Activated naive CD4-positive, alpha-beta T cell treated with anti-CD3 and anti-CD28 coated beads for 36 hours (primary cell): ENCODE data around the gene PTS. TPM values are rescaled to one million over a fixed set of nuclear protein-coding genes. Genes with fewer than 3 reads are reported as not detected.
A peak's percentile ranks its signal among the peaks of the same experiment; 100 is the strongest.

Experiments
- CTCF ChIA-PET: fragments of 350-600 bp; sonication (Branson Sonifier 250); formaldehyde crosslinking; loops from one replicate; lab custom pipeline; 2021; ENCODE audit warnings: antibody characterized with exemption; lab: Charles Lee
- DNase-seq: peaks from one replicate; pipeline ENCODE4 v3.0.0-alpha.2; 2020
- H3K27ac Mint-ChIP-seq: one replicate; pipeline ENCODE4 v1.8.0; 2021; ENCODE audit warnings: mild to moderate bottlenecking, mixed read lengths
- H3K27me3 Mint-ChIP-seq: one replicate; pipeline ENCODE4 v1.8.0; 2021; ENCODE audit warnings: low read depth, mixed read lengths
- H3K36me3 Mint-ChIP-seq: one replicate; pipeline ENCODE4 v1.8.0; 2021; ENCODE audit warnings: low read depth, mixed read lengths
- H3K4me1 Mint-ChIP-seq: one replicate; pipeline ENCODE4 v1.8.0; 2021; ENCODE audit warnings: low read depth, mixed read lengths
- H3K4me3 Mint-ChIP-seq: one replicate; pipeline ENCODE4 v1.8.0; 2021; ENCODE audit warnings: mild to moderate bottlenecking, moderate library complexity, mixed read lengths
- H3K9me3 Mint-ChIP-seq: one replicate; pipeline ENCODE4 v1.8.0; 2021; ENCODE audit warnings: mixed read lengths
- intact Hi-C: fragments of 100-400 bp; cut with micrococcal nuclease; formaldehyde crosslinking; loops from one replicate; pipeline ENCODE4 v1.15.1; 2023
- total RNA-seq, 2 experiments: library from RNA; stranded (reverse); gene quantifications; one replicate each; pipeline ENCODE4 v1.2.3, GENCODE V29; 2021

Gene PTS
- total RNA-seq, 2 experiments from 2014 or later: 34.6 to 39.0 TPM

- CTCF ChIA-PET: interaction anchor here (0.7 to 0.8 kb wide), 2 partner anchors 16 to 80 kb away, joined by 3 to 6 read pairs; no protein-coding TSS in a partner anchor
- intact Hi-C loops: no loop called here
- no peaks in the 10 kb centered on the region for H3K27me3 Mint-ChIP-seq
Measured at GRCh38 chr11:112200252-112200651, 26.0 kb upstream of the PTS start.

DNA sequence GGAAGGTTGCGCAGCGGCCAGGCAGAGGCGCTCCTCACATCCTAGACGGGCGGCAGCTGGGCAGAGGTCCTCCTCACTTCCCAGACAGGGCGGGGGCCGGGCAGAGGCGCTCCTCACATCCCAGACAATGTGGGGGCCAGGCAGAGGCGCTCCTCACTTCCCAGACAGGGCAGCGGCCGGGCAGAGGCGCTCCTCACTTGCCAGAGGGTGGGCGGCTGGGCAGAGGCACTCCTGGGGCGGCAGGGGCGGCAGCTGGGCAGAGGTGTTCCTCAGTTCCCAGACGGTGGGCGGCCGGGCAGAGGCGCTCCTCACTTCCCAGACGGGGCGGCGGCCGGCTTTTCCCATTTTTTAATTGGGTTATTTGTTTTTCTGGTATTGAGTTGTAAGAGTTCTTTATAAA, 20.2 kb upstream of the PTS start:
- CTCF ChIA-PET: interaction anchor here (0.6 kb wide), 1 partner anchor 602 kb away, joined by 3 read pairs; no protein-coding TSS in a partner anchor
- DNase-seq: no peak
- H3K36me3 Mint-ChIP-seq: no peaks in the 10 kb centered on the region
- H3K4me3 Mint-ChIP-seq: no peak overlapping the region
- H3K27me3 Mint-ChIP-seq: peaks cover 2% of the 10 kb centered on the region
- intact Hi-C loops: no loop called here
- H3K9me3 Mint-ChIP-seq: no peaks in the 10 kb centered on the region
- no peaks in the 10 kb centered on the region for H3K4me1 Mint-ChIP-seq
- no peak overlapping the region for H3K27ac Mint-ChIP-seq

More at GRCh38 chr11:112200252-112200651, 26.0 kb upstream of the PTS start:
- Mint-ChIP-seq H3K4me3 (no peak overlapping the region), H3K27ac (no peak overlapping the region), H3K4me1 (no peaks in the 10 kb centered on the region), H3K36me3 (peaks cover 1% of the 10 kb centered on the region), H3K9me3 (no peaks in the 10 kb centered on the region)
- no peak for DNase-seq

GRCh38 chr11:112210890-112211289, 15.3 kb upstream of the PTS start:
- H3K4me3 Mint-ChIP-seq: no peak overlapping the region
- H3K36me3 Mint-ChIP-seq: no peaks in the 10 kb centered on the region
- H3K9me3 Mint-ChIP-seq: no peaks in the 10 kb centered on the region
- peaks cover 5% of the 10 kb centered on the region for H3K4me1 Mint-ChIP-seq
- intact Hi-C loops: no loop called here
- peaks cover 2% of the 10 kb centered on the region for H3K27me3 Mint-ChIP-seq
- CTCF ChIA-PET: no interaction called here
- H3K27ac Mint-ChIP-seq: no peak overlapping the region
- no peak for DNase-seq

- no peaks in the 10 kb centered on the region for H3K36me3 Mint-ChIP-seq
Measured at GRCh38 chr11:112211536-112211935, 14.7 kb upstream of the PTS start.

DNA sequence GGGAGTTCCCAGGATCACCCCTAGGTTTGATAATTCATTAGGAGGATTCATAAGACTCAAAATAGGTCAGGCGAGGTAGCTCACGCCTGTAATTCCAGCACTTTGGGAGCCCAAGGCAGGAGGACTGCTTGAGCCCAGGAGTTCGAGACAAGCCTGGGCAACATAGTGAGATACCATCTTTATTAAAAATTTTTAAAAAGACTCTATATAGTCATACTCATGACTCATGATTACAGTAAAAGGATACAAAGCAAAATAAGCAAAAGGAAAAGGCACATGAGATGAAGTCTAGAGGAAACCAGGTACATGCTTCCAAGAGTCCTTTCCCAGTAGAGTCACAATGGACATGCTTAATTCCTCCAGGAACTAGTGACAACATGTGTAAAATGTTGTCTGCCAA, 13.9 kb upstream of the PTS start:
- no peaks in the 10 kb centered on the region for H3K9me3 Mint-ChIP-seq
- DNase-seq: no peak
- H3K4me3 Mint-ChIP-seq: no peak overlapping the region
- H3K36me3 Mint-ChIP-seq: no peaks in the 10 kb centered on the region
- CTCF ChIA-PET: interaction anchor here (0.6 kb wide), 2 partner anchors 46 to 67 kb away, joined by 4 read pairs; no protein-coding TSS in a partner anchor
- H3K27me3 Mint-ChIP-seq: no peaks in the 10 kb centered on the region
- H3K27ac Mint-ChIP-seq: no peak overlapping the region
- peaks cover 5% of the 10 kb centered on the region for H3K4me1 Mint-ChIP-seq
- intact Hi-C loops: no loop called here

More at GRCh38 chr11:112211536-112211935, 14.7 kb upstream of the PTS start:
- no peak overlapping the region for H3K4me3 Mint-ChIP-seq
- CTCF ChIA-PET: interaction anchor here (0.7 kb wide), 1 partner anchor 624 kb away, joined by 3 read pairs; no protein-coding TSS in a partner anchor
- H3K9me3 Mint-ChIP-seq: no peaks in the 10 kb centered on the region
- peaks cover 5% of the 10 kb centered on the region for H3K4me1 Mint-ChIP-seq
- no peak for DNase-seq
- peaks cover 2% of the 10 kb centered on the region for H3K27me3 Mint-ChIP-seq
- intact Hi-C loops: no loop called here
- no peak overlapping the region for H3K27ac Mint-ChIP-seq

DNA sequence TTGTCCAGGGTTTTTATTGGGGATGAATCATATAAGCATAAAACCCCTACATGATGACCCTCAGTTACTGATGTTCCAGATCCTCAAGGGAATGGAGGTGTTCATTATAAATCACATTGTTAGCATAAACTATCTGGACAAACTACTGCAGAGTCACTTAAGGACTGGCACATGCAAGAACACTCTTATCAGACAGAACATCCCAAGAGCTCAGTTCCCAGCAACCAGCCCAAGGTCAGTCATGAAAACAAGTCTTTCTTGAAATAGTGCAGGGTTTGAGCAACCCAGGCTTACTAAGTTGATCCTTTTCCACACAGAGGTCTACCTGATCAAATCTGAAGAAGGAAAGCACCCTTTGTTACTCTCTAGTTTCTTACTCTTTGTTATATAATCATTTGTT, 13.5 kb upstream of the PTS start:
- Mint-ChIP-seq H3K9me3 (no peaks in the 10 kb centered on the region), H3K27ac (no peak overlapping the region), H3K27me3 (no peaks in the 10 kb centered on the region), H3K4me3 (no peak overlapping the region), H3K4me1 (peaks cover 5% of the 10 kb centered on the region), H3K36me3 (no peaks in the 10 kb centered on the region)
- CTCF ChIA-PET: interaction anchor here (0.6 kb wide), 1 partner anchor 46 kb away, joined by 4 read pairs; no protein-coding TSS in a partner anchor
- intact Hi-C loops: no loop called here
- DNase-seq: no peak

DNA sequence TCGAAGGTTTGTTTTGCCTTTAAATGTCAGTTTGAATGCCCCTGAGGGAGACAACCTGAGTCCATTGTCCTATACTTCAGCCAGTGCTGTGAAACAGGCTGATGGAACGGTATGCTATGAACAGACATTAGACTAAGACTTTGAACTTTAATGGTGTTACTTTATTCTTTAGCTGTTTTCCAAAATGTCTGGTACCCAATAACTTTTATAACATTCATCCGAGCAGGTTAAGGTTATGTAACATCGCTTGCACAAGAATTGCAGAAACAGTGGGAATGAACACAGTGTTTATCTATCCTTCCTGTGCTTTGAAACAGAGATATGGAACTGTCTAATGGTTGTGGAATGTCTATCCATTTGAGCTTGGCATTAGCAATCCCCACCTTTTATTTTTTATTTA, 12.5 kb upstream of the PTS start:
- intact Hi-C loops: no loop called here
- no peaks in the 10 kb centered on the region for H3K9me3 Mint-ChIP-seq
- H3K4me3 Mint-ChIP-seq: no peak overlapping the region
- CTCF ChIA-PET: interaction anchor here (1.1 to 3.2 kb wide), 2 partner anchors 10 to 67 kb away, joined by 3 to 33 read pairs; no protein-coding TSS in a partner anchor
- H3K27ac Mint-ChIP-seq: no peak overlapping the region
- peaks cover 5% of the 10 kb centered on the region for H3K4me1 Mint-ChIP-seq
- H3K27me3 Mint-ChIP-seq: no peaks in the 10 kb centered on the region
- DNase-seq: no peak
- no peaks in the 10 kb centered on the region for H3K36me3 Mint-ChIP-seq

DNA sequence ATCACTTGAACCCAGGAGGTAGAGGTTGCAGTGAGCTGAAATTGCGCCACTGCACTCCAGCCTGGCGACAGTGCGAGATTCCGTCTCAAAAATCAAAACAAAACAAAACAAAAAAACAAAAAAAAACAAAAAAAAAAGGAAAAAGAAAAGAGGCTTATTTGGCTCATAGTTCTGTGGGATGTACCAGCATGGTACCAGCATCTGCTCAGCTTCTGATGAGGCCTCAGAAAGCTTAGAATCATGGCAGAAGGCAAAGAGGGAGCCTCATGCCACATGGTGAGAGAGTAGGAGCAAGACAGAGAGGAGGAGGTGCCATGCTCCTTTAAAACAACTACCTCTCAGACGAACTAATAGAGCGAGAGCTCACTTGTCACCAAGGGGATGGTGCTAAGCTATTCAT, 10.6 kb upstream of the PTS start:
- no peaks in the 10 kb centered on the region for H3K27me3 Mint-ChIP-seq
- intact Hi-C loops: no loop called here
- H3K4me1 Mint-ChIP-seq: peaks cover 5% of the 10 kb centered on the region
- no peaks in the 10 kb centered on the region for H3K9me3 Mint-ChIP-seq
- H3K27ac Mint-ChIP-seq: no peak overlapping the region
- no peak for DNase-seq
- CTCF ChIA-PET: interaction anchor here (0.7 to 3.2 kb wide), 4 partner anchors 65 to 1318 kb away, joined by 3 to 33 read pairs (median 6); no protein-coding TSS in a partner anchor
- no peak overlapping the region for H3K4me3 Mint-ChIP-seq
- no peaks in the 10 kb centered on the region for H3K36me3 Mint-ChIP-seq

DNA sequence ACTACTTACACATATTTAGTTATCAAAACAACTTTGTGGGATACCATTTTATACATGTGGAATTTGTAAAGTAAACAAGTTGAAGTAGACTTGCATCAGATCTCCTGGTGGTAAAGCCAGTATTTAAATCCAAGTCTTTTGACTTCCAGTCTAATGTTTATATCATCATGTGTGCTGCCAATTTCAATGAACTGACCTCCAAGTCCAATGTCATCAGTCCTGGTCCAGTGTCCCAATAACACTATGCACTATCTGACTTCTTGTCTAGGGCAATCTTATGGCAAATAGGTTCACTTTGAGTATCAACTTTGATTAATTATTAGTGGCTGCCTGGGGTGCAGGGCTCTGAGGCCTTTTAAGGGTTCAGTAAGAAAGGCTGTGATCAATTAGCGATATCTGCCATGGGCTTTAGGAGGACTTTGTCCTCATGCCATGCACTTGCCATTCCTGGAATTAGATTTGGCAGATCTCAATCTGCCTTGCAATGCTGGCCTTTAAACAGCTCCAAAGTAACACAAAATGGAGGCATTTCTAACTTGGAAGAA, 9.6 kb upstream of the PTS start:
- H3K27ac Mint-ChIP-seq: no peak overlapping the region
- intact Hi-C loops: no loop called here
- H3K9me3 Mint-ChIP-seq: no peaks in the 10 kb centered on the region
- CTCF ChIA-PET: interaction anchor here (0.5 to 12.5 kb wide), 4 partner anchors 14 to 284 kb away, joined by 3 to 212 read pairs (median 18); no protein-coding TSS in a partner anchor
- no peaks in the 10 kb centered on the region for H3K27me3 Mint-ChIP-seq
- H3K4me1 Mint-ChIP-seq: peaks cover 1% of the 10 kb centered on the region
- H3K4me3 Mint-ChIP-seq: no peak overlapping the region
- DNase-seq: no peak
- H3K36me3 Mint-ChIP-seq: no peaks in the 10 kb centered on the region

- Mint-ChIP-seq H3K4me3 (no peak overlapping the region), H3K9me3 (no peaks in the 10 kb centered on the region), H3K4me1 (no peaks in the 10 kb centered on the region), H3K36me3 (no peaks in the 10 kb centered on the region), H3K27me3 (no peaks in the 10 kb centered on the region), H3K27ac (no peak overlapping the region)
- intact Hi-C loops: loop anchor here (1.0 to 2.0 kb wide), 4 partner anchors 61 to 1313 kb away; no protein-coding TSS in a partner anchor
- CTCF ChIA-PET: interaction anchor here (0.6 to 12.5 kb wide), 24 partner anchors 10 to 1064 kb away, joined by 3 to 212 read pairs (median 3); no protein-coding TSS in a partner anchor
- peak; percentile 48 for DNase-seq
Measured at GRCh38 chr11:112219476-112220232, 6.6 kb upstream of the PTS start.

DNA sequence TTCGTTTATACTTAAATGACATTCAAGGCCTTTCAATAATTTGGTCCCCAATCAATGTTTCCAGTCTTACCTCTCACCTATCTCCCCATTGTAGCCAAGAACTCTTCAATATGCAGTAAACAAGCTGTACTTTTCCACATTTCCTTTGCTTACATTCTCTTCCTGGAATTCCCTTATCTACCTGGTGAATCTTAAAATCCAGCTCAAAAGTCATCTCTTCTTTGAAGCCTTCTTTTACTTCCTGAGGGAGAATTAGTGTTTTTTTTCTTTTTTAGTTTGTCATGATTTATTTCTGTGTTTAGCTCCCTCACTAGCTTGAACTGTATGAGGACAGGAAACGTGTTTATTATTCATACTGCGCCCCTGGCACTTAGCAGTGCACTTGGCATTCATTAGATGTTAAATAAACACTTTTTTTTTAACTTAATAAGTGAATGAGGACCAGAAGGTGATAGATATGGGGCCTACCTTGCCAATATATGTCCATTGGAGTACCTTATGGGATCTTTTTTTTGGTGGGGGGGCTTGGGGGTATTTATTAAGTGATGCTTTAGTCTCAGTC, 4.9 kb upstream of the PTS start:
- intact Hi-C loops: no loop called here
- Mint-ChIP-seq H3K27ac (no peak overlapping the region), H3K4me1 (peaks cover 1% of the 10 kb centered on the region), H3K4me3 (no peak overlapping the region), H3K36me3 (no peaks in the 10 kb centered on the region), H3K9me3 (no peaks in the 10 kb centered on the region), H3K27me3 (no peaks in the 10 kb centered on the region)
- CTCF ChIA-PET: interaction anchor here (0.7 to 12.5 kb wide), 7 partner anchors 10 to 368 kb away, joined by 3 to 212 read pairs (median 4); no protein-coding TSS in a partner anchor
- DNase-seq: no peak

- no peak for DNase-seq
- Mint-ChIP-seq H3K36me3 (peaks cover 3% of the 10 kb centered on the region), H3K4me1 (peaks cover 5% of the 10 kb centered on the region), H3K9me3 (no peaks in the 10 kb centered on the region), H3K27ac (no peak overlapping the region), H3K27me3 (no peaks in the 10 kb centered on the region), H3K4me3 (no peak overlapping the region)
- CTCF ChIA-PET: interaction anchor here (0.6 to 12.5 kb wide), 3 partner anchors 54 to 334 kb away, joined by 3 to 212 read pairs (median 5); no protein-coding TSS in a partner anchor
- intact Hi-C loops: no loop called here
Measured at GRCh38 chr11:112222303-112222702, 3.9 kb upstream of the PTS start.
